HG03457 (cell line): ENCODE data around the gene PLK3.
"Not testable (repeated sequence)": the region's sequence is repeated elsewhere in the genome, so short reads cannot be mapped to it uniquely, and the experiment has no call there.

Experiments used
- ATAC-seq: cut with Tn5 transposase; IDR thresholded peaks from one replicate; pipeline ENCODE4 v1.9.1; 2021; ENCODE audit warnings: moderate number of reproducible peaks; ENCODE audit not compliant: unreplicated experiment

Gene PLK3

DNA sequence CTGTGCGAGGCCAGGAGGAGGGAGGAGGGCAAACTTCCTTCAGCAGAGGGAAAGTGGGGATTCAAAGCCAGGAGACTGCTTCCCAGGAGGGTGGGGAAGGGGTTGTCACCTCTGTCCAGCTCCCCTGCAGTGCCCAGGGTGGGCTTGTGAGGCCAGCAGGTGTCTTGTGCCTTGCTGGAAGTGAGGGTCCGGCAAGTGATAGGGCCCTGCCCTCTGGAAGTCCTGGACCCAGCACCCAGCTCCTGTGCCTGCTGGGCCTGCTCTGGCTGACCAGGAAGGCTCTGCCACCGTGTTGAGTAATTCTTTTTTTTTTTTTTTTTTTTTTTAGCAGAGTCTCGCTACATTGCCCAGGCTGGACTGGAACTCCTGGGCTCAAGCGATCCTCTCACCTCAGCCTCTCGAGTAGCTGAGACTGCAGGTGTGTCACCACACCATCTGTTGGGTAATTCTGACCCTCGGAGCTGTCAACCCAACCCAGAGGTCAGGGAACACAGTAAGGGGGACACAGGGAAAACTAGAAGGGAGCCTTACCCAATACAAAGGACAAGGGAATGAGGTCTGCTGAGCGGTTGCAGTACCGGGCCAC, 13.2 kb upstream of the PLK3 start:
- no peak for ATAC-seq

DNA sequence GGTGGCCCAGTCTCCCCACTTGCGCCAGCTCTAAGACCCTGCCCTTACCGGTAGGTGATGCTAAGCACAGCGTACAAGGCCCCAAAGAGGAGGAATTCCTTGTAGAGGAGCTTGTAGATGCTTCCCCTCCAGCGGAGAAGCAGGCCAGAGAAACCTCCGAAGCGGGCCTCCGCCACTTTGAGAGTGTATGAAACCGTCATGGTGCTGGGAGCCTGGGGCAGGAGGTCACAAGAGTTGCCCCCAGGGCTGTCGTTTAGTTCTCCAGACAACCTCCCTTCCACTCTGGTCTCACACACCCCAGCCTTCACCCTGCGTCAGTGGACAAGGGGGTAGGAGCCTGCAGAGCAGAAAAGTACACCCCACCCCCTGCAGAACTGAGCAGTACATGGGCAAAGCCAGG, 12.7 kb upstream of the PLK3 start:
- ATAC-seq: no peak

DNA sequence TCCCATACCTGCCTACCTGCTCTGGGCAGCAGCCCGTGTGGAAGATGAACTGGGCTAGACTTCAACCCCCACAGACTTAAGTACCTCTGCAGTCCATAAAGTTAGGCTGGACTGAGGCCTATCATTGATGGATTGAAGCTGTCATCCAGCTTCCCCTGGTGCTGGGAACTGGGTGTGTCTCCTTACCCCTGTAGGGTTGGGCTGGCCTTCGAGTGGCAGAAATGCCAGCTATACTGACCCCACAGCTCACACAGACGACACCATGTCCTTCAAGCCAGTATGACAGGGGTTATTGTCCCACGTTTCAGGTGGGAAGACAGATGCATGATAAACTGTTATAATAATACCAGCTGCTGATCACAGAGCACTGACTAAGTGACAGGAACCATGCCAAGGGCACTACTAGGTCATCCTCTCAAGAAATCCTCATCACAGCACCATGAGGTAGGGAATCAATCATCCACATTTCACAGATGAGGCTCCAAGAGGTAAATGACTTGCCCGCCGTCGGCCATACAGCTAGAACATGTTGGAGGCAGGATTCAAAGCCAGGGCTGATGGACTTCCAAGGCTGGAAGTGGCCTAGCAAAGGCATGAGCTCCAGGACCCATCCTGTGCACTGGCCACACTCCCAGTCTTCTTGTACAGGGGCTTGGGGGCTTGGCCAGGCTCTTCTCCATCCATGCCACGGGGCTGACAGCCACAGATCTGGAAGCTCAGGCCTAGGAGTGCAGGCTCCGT, 11.9 kb upstream of the PLK3 start, which contains the start of gene BEST4:
BEST4 (minus strand) TSS at position 51 of the 741 bp plus-strand sequence. CDS start 465 bp downstream, outside the sequence.
- ATAC-seq: no peak

DNA sequence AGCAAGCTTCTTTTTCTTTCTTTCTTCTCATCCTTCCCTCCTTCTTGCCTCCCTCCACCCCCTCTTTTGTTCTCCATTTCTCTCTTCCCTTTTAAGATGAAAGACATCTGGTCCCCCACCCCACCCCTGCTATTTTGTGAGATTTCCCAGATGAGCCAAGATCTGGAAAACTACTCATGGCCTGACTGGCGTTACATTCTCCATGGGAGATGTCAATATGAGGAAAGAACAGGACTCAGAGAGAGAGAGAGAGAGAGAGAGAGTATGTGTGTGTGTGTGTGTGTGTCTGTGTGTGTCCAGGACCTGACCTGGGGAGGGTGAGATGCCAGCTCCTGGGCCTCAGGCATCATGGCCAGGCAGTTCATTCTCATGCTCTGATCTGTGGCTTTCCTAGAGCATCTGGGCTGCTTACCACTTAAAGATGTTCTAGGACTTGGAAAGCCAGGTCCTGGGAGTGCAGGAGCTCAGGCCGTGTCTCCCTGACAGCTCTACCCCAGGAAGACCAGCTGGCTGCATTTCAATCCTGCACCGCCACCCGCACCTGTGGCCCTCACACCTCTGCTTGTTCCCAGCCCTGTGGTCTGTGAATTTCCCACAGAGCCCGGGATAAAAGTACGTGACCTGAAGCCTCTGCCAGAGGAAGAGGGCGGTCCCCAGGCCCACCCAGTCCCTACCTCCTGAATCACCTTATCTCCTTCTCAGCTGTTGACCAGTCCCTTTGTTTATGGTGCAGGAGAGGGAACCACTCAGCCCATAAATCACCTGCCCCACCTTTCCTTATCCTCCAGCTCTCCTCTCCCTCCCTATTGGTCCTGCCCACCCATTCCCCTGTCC, 9.0 kb upstream of the PLK3 start:
- no peak for ATAC-seq

DNA sequence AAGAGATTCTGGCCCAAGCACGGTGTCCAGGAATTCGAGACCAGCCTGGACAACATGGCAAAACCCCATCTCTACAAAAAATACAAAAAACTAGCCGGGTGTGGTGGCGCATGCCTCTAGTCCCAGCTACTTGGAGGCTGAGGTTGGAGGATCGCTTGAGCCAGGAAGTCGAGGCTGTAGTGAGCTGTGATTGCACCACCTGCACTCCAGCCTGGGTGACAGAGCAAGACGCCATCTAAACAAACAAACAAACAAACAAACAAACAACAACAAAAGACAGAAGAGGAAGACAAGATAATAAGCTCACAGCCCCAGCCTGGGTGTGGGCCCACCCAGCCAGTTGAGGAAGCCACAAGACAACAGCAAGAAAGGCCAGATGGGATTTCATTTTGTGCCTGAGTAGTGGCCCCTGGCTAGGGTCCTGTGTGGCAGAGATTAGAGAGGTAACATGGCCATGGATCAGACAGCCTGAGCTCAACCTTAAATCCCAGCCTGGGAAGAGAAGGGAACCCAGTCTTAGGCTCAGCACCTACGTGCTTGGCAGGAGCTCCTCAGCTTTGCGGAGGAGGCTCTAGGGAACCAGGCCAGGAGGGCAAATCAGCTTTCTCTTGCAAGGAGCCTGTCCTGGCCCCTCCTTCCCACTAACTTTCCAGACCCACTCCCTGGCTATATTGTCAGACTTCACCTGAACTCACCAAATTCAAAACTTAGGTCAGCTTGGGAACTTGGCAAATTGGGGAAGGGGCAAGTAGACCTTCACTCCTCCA, 7.3 kb upstream of the PLK3 start:
- ATAC-seq: no peak

DNA sequence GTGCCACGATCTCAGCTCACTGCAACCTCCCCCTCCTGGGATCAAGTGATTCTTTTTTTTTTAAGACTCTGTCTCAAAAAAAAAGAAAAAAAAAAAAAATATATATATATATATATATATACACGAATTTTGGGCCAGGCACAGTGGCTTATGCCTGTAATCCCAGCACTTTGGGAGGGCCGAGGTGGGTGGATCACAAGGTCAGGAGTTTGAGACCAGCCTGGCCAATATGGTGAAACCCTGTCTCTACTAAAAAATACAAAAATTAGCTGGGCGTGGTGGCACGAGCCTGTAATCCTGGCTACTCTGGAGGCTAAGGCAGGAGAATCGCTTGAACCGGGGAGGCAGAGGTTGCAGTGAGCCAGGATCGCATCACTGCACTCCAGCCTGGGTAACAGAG, 2.3 kb upstream of the PLK3 start:
- ATAC-seq: not testable (repeated sequence)

DNA sequence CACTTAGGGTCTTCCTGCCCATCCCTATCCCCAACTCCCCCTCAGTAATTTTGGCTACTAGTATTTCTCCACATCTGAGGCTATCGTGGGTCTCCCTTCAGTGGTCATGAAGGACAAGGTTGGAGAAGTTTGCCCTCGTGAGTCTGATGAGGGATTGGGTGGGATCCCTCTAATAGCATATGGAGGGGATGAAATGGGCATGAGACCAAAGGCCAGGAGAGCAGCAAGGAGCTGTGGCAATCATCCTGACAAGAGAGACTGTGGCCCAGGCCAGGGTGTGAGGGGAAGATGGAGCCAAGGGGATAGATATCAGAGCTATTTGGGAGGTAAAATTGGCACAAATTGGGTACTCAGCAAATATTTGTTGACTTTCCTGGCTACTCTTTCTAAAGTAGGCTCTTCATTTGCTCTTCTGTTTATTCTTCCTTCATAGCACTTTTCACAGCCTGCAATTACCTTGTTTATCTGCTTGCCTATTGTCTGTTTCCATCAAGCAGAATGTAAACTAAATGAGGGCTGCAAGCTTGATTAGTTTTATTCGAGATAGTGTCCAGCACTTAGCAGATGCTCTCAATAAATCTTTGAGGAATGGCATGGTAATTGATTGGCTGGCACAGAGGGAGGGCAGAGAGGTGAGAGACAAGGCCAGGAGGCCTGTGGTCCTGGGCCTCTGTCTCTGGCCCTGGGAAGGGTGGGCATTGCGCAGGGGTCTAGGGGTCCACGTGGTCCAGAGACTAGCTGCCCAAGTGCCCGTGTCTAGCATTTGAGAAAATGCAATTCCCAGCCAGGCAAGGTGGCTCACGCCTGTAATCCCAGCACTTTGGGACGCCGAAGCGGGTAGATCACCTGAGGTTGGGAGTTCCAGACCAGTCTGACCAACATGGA, 1.5 kb upstream of the PLK3 start:
- ATAC-seq: no peak

DNA sequence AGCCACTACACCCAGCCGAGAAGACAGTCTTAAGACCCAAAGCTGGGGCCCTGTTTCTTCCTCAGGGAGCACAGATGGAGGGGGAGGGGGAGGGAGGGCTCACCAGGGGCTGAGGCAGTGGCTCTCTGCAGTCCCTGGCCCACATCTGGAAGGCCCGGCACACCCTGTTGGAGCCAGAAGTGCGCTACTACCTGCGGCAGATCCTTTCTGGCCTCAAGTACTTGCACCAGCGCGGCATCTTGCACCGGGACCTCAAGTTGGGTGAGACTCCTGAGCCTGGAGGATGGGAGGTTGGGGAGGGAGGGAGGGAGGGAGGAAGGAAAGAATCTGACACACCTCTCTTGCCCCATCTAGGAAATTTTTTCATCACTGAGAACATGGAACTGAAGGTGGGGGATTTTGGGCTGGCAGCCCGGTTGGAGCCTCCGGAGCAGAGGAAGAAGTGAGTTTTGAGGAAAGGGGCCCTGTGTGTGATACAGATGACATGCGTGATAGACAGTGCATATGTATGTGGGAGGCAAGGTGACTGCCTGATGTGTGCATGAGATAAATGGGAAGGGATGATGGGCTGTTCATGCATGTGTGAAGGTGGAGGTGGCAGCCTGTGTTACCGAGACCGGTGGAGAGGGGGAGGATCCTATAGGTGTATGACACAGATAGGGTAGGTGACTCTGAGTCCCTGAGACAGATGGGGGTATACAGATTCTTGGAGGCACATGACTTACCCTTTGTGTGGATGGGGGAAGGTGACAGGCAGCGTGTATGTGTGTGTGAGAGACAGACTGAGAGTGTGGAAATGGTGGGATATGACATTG, 1.5 kb downstream of the PLK3 start:
- ATAC-seq: no peak

DNA sequence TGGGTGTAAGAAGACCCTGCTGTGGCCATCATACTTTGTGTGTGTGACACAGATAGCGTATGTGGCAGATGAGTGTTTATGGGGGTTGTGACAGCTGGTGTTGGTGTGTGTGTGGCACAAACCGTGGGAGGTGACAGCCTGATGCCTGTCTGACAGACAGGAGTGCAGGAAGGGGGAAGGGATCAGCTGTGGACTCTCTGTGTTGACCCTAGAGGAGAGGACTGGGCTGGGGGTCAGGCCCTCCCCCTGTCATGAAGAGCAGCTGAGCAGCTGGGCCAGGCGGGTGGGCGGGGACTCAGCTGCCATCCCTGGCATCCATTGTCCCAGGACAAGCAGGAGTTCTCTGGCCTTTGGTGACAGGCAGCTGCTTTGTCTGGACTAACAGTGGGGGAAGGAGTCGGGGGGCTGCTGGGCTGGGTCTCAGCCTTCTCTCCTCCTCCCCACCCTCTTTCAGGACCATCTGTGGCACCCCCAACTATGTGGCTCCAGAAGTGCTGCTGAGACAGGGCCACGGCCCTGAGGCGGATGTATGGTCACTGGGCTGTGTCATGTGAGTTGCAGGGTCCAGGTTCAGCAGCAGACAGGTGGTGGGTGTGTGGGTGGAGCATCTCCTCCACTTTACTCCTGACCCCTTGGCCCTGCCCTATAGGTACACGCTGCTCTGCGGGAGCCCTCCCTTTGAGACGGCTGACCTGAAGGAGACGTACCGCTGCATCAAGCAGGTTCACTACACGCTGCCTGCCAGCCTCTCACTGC, 2.3 kb downstream of the PLK3 start:
- no peak for ATAC-seq

DNA sequence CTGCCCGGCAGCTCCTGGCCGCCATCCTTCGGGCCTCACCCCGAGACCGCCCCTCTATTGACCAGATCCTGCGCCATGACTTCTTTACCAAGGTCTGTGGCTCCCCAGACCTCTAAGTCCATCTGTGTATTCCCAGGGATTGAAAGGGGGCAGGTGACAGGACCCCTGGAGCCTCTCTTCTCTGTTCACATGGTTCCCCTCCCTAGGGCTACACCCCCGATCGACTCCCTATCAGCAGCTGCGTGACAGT, 2.8 kb downstream of the PLK3 start:
- no peak for ATAC-seq

DNA sequence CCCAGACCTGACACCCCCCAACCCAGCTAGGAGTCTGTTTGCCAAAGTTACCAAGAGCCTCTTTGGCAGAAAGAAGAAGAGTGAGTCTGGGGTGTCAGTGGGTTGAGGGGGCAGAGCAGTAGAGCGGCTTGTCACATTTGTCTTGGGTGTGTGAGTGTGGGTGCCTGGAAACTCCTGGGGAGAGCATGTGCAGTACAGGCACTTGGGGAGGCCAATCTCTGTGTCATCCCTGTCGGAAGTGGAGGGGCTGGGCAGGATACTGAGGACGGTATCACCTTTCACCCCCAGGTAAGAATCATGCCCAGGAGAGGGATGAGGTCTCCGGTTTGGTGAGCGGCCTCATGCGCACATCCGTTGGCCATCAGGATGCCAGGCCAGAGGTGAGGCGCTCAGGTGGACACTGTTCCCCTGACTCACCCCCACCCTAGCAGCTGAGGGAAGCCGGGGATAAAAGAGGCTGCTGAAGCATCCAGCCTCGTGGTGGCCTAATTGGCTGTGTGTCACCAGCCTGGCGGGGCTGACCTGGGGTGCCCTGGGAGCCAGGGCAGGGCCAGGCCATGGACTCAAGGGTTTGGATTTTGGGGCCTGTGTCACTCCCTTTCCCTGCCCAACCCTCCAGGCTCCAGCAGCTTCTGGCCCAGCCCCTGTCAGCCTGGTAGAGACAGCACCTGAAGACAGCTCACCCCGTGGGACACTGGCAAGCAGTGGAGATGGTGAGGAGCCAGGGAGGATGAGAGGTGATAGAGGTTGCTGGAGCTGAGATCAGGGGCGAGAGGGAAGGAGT, 3.3 kb downstream of the PLK3 start:
- no peak for ATAC-seq

DNA sequence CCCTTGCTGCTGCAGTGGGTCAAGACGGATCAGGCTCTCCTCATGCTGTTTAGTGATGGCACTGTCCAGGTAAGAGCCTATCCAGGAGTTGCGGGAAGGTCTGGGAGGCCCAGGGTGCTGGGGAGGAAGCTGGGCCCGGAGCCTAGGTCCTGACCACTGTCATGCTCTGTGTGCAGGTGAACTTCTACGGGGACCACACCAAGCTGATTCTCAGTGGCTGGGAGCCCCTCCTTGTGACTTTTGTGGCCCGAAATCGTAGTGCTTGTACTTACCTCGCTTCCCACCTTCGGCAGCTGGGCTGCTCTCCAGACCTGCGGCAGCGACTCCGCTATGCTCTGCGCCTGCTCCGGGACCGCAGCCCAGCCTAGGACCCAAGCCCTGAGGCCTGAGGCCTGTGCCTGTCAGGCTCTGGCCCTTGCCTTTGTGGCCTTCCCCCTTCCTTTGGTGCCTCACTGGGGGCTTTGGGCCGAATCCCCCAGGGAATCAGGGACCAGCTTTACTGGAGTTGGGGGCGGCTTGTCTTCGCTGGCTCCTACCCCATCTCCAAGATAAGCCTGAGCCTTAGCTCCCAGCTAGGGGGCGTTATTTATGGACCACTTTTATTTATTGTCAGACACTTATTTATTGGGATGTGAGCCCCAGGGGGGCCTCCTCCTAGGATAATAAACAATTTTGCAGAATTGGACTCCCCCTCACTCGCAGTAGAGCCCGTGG, 5.3 kb downstream of the PLK3 start:
- no peak for ATAC-seq

DNA sequence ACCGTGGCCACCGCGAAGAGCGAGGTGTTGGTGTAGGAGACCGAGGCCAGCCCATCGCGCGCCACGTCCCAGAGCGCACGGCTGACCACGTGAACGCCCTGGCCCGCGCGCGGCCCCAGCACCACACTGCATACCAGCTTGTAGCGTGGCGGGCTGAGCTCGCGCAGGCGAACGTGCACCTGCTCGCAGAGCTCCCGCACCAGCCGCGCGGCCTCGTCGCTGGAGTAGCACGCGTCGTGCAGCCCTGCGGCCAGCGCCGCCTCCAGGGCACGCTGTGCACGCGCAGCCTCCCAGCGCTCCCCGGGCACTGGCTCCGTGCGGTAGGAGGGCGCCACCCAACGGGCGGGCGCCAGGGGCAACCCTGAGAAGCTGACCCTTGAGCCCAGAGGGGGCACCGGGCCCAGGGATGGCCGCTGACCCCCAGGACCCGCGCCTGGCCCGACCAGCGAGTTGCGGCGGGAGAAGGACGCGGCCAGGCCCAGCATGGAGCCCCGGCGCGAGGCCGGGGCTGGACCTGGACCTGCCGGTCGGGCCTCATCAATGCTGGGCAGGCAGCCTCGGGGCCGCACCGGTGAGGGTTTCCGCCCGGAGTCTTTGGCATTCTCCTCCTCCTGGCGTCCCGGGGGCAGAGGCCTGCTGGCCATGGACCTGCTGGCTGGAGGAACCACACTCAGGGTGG, 6.0 kb downstream of the PLK3 start:
- ATAC-seq: no peak

DNA sequence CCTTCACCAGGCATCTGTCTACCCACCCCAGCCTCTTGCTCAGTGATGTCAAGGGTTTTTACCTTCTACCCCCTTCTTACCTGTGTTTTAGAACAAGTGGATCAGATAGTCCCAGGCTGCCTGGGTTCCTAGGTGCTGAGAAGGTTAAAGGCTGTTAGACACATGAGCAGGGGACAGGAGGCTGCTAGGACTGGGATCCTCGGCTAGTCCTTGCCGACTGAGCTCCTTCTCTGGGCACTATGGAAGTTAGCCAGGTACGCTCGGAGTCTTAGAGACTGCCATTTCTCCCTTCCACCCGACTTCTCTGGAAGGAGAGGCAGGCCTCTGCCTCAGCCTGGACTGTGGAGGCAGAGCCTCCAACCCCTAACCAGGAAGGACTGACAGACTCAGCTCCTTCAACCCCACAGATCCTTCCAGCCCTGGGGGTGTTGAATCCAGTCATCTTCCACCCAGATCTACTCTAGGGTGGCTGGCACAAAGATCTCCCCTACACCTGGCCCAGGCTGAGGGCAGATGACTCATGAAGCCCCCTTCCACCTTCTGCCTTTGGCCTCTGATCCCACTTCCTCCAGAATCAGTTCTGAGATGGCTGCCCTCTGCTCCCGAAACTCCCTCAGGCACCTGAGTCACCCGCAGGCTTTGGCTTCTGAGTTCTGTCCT, 6.7 kb downstream of the PLK3 start, which contains the start of gene DYNLT4:
DYNLT4 (minus strand) TSS at position 648 of the 660 bp plus-strand sequence. CDS start 683 bp downstream, outside the sequence.
- ATAC-seq: no peak

DNA sequence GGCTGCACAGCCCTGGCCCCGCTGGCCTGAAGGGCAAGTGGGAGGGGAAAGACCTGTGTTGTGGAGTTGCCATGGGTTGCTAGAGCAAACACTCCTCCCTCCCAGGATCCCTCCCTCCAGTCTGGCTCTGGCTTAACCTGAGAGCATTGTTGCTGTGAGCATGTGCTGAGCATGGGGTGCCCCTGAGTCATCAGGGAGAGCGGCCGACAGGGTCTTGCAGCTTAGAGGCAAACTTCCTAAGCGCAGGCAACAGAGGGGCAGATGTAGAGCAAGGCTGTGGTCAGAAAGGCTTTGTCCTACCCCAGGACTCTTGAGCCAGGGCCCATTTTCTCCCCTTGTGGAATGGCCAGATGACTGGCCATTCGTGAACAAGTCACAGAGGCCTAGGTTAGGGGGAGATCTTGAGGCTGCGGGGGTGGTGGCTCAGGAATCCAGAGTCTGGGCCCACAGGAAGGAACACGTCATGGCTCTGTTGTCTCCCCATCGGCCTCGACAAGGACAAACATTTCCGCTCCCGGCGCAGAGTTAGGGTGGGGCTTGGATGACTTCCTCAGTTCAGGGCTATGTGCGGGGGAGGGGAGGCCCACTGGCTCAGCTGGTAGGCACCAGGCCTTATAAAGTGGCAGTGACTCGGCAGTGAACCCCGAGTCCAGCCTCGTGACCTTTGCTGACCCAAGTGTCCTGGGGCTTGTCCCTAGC, 7.3 kb downstream of the PLK3 start:
- no peak for ATAC-seq
